Measurements from ENCODE around the gene WHRN. TPM values are rescaled to one million over a fixed set of nuclear protein-coding genes. Genes with fewer than 3 reads are reported as not detected.

The WHRN gene
- total RNA-seq, 1 experiment from 2014 or later = 9.4 TPM

GRCh38 chr9:114359801-114360200 lies 145.5 kb downstream of the WHRN start:
- CTCF ChIA-PET = no interaction called here
- intact Hi-C loops (cut with micrococcal nuclease) = no loop called here

DNA sequence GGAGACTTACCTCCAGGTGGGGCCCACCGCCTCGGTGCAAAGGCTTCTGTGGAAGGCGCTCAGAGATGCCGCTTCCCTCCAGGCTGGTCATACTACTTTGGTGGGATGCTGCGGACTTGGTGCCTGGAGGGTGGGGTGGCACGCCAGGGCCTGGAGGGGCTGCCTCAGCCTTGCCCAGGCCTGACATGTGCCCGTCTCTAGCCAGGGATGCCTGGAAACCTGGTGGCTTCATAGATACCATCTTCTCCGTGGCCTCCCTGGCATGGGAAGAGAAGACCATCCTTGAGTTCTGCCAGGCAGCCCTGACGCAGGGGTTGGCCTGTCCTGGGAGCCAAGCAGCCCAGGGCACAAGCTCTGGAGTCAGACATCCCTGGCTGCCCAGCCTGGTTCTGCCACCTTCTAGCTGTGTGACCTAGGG lies 147.4 kb downstream of the WHRN start:
- ChIA-PET CTCF (no interaction called here), POLR2A (no interaction called here)
- Mint-ChIP-seq H3K27me3 (ENCODE audit: insufficient read depth, unreplicated experiment) (no peaks in the 10 kb centered on the region), H3K4me1 (ENCODE audit: insufficient read depth, unreplicated experiment) (no peaks in the 10 kb centered on the region), H3K27ac (ENCODE audit: low read depth, unreplicated experiment) (no peak overlapping the region), H3K9me3 (ENCODE audit: unreplicated experiment) (no peaks in the 10 kb centered on the region), H3K4me3 (ENCODE audit: unreplicated experiment) (no peak overlapping the region), H3K36me3 (ENCODE audit: insufficient read depth, unreplicated experiment) (peaks cover 36% of the 10 kb centered on the region)
- no peak for DNase-seq (ENCODE audit: unreplicated experiment)
- intact Hi-C loops (cut with micrococcal nuclease) = no loop called here
- no TSS peak for BruUV-seq (replicated peaks)
- no peak for TF ChIP-seq CTCF (IDR thresholded peaks at IDR 0.05; ENCODE audit: unreplicated experiment)

More at GRCh38 chr9:114359801-114360200, 145.5 kb downstream of the WHRN start:
- peaks cover 14% of the 10 kb centered on the region for H3K4me1 Mint-ChIP-seq (ENCODE audit: insufficient read depth, unreplicated experiment)
- H3K9me3 Mint-ChIP-seq (ENCODE audit: unreplicated experiment) = no peaks in the 10 kb centered on the region
- POLR2A ChIA-PET = no interaction called here
- no peak overlapping the region for H3K27ac Mint-ChIP-seq (ENCODE audit: low read depth, unreplicated experiment)
- H3K36me3 Mint-ChIP-seq (ENCODE audit: insufficient read depth, unreplicated experiment) = peaks cover 36% of the 10 kb centered on the region
- H3K4me3 Mint-ChIP-seq (ENCODE audit: unreplicated experiment) = no peak overlapping the region
- no peak for DNase-seq (ENCODE audit: unreplicated experiment)
- TF ChIP-seq CTCF (IDR thresholded peaks at IDR 0.05; ENCODE audit: unreplicated experiment) = no peak
- no TSS peak for BruUV-seq (replicated peaks)
- no peaks in the 10 kb centered on the region for H3K27me3 Mint-ChIP-seq (ENCODE audit: insufficient read depth, unreplicated experiment)

DNA sequence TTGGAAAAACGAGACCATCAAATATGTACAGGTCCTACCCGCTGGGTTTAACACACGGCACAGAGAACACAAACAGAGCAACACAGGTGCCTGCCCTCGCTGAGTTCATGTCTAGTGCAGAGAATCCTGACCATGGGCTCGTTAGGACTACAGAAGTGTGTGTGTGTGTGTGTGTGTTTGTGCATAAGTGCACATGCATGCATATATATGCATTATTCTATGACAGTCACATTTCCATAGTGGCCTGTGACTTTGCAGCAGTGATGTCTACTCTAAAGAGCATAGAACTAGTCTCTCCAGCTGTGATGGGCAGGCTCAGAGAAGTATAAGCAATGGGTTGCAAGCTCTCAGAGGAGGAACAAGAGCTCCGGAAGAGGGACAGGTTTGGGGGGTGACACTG lies 147.9 kb downstream of the WHRN start:
- no peak for DNase-seq (ENCODE audit: unreplicated experiment)
- Mint-ChIP-seq H3K27me3 (ENCODE audit: insufficient read depth, unreplicated experiment) (no peaks in the 10 kb centered on the region), H3K9me3 (ENCODE audit: unreplicated experiment) (no peaks in the 10 kb centered on the region), H3K36me3 (ENCODE audit: insufficient read depth, unreplicated experiment) (peaks cover 36% of the 10 kb centered on the region), H3K4me3 (ENCODE audit: unreplicated experiment) (no peak overlapping the region), H3K27ac (ENCODE audit: low read depth, unreplicated experiment) (no peak overlapping the region), H3K4me1 (ENCODE audit: insufficient read depth, unreplicated experiment) (no peaks in the 10 kb centered on the region)
- ChIA-PET CTCF (interaction anchor here (0.7 kb wide), 1 partner anchor 266 kb away, joined by 4 read pairs; no protein-coding TSS in a partner anchor), POLR2A (no interaction called here)
- intact Hi-C loops (cut with micrococcal nuclease) = no loop called here
- no TSS peak for BruUV-seq (replicated peaks)
- no peak for TF ChIP-seq CTCF (IDR thresholded peaks at IDR 0.05; ENCODE audit: unreplicated experiment)

DNA sequence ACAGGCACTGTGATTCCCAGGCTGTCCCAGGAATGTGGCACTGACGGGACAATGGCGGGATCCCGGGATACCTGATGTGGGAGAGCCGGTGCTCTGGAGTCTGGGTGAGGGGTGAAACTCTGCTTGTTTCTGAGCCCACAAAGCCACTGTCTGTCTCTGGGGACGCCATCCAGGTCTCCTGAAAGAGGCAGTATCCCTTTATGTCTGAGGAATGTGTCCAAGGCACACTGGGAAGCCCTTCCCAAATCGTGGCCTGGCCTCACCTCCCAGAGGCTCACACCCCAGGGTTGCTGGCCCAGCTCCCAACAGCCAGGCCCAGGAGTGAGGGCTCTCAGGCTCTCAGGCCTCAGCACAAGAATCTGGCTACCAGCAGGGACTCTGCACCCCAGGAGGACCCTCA lies 148.5 kb downstream of the WHRN start:
- H3K4me1 Mint-ChIP-seq (ENCODE audit: insufficient read depth, unreplicated experiment) = no peaks in the 10 kb centered on the region
- no TSS peak for BruUV-seq (replicated peaks)
- ChIA-PET CTCF (interaction anchor here (0.6 to 1.4 kb wide), 4 partner anchors 17 to 304 kb away, joined by 3 to 4 read pairs (median 3); no protein-coding TSS in a partner anchor), POLR2A (no interaction called here)
- TF ChIP-seq CTCF (IDR thresholded peaks at IDR 0.05; ENCODE audit: unreplicated experiment) = no peak
- no peaks in the 10 kb centered on the region for H3K27me3 Mint-ChIP-seq (ENCODE audit: insufficient read depth, unreplicated experiment)
- peaks cover 34% of the 10 kb centered on the region for H3K36me3 Mint-ChIP-seq (ENCODE audit: insufficient read depth, unreplicated experiment)
- intact Hi-C loops (cut with micrococcal nuclease) = no loop called here
- H3K4me3 Mint-ChIP-seq (ENCODE audit: unreplicated experiment) = no peak overlapping the region
- DNase-seq (ENCODE audit: unreplicated experiment) = no peak
- H3K9me3 Mint-ChIP-seq (ENCODE audit: unreplicated experiment) = no peaks in the 10 kb centered on the region
- no peak overlapping the region for H3K27ac Mint-ChIP-seq (ENCODE audit: low read depth, unreplicated experiment)

Measured in MCF 10A (cell line).